ENCODE data around the gene YWHAB.
"Not testable (repeated sequence)": the region's sequence is repeated elsewhere in the genome, so short reads cannot be mapped to it uniquely, and the experiment has no call there.

Gene YWHAB

GRCh38 chr20:44885392-44886265 is at the start of gene YWHAB:
TSS of gene YWHAB (plus strand) at chr20:44885705. CDS start at chr20:44901534, 15,829 bp downstream.
- DNase-seq (ENCODE audit: low read depth in 2 of 2) = peak; percentile 93 to 95

- DNase-seq (ENCODE audit: low read depth in 2 of 2) = no peak
Observed at GRCh38 chr20:44836601-44837120, 48.8 kb upstream of the YWHAB start.

GRCh38 chr20:44837946-44838345 is 47.6 kb upstream of the YWHAB start:
- no peak for DNase-seq (ENCODE audit: low read depth in 2 of 2)

- DNase-seq (ENCODE audit: low read depth in 2 of 2) = no peak
Observed at GRCh38 chr20:44838521-44838920, 47.0 kb upstream of the YWHAB start.

- no peak for DNase-seq (ENCODE audit: low read depth in 2 of 2)
Observed at GRCh38 chr20:44839481-44839880, 46.0 kb upstream of the YWHAB start.

GRCh38 chr20:44840826-44841225 is 44.7 kb upstream of the YWHAB start:
- no peak for DNase-seq (ENCODE audit: low read depth in 2 of 2)

GRCh38 chr20:44841955-44842354 is 43.5 kb upstream of the YWHAB start:
- no peak for DNase-seq (ENCODE audit: low read depth in 2 of 2)

- DNase-seq (ENCODE audit: low read depth in 2 of 2) = no peak
Observed at GRCh38 chr20:44843876-44844275, 41.6 kb upstream of the YWHAB start.

GRCh38 chr20:44848254-44849015 is 37.1 kb upstream of the YWHAB start:
- no peak for DNase-seq (ENCODE audit: low read depth in 2 of 2)

GRCh38 chr20:44849703-44850102 is 35.8 kb upstream of the YWHAB start:
- no peak for DNase-seq (ENCODE audit: low read depth in 2 of 2)

- no peak for DNase-seq (ENCODE audit: low read depth in 2 of 2)
Observed at GRCh38 chr20:44850272-44850671, 35.2 kb upstream of the YWHAB start.

- no peak for DNase-seq (ENCODE audit: low read depth in 2 of 2)
Observed at GRCh38 chr20:44850837-44851236, 34.7 kb upstream of the YWHAB start.

GRCh38 chr20:44851545-44851944 is 34.0 kb upstream of the YWHAB start:
- no peak for DNase-seq (ENCODE audit: low read depth in 2 of 2)

GRCh38 chr20:44856442-44856841 is 29.1 kb upstream of the YWHAB start:
- DNase-seq (ENCODE audit: low read depth in 2 of 2) = no peak

- DNase-seq (ENCODE audit: low read depth in 2 of 2) = no peak
Observed at GRCh38 chr20:44856856-44857448, 28.6 kb upstream of the YWHAB start.

- DNase-seq (ENCODE audit: low read depth in 2 of 2) = no peak
Observed at GRCh38 chr20:44858606-44859360, 26.7 kb upstream of the YWHAB start.

- no peak for DNase-seq (ENCODE audit: low read depth in 2 of 2)
Observed at GRCh38 chr20:44861531-44862006, 23.9 kb upstream of the YWHAB start.

GRCh38 chr20:44862286-44862685 is 23.2 kb upstream of the YWHAB start:
- no peak for DNase-seq (ENCODE audit: low read depth in 2 of 2)

- DNase-seq (ENCODE audit: low read depth in 2 of 2) = not testable (repeated sequence)
Observed at GRCh38 chr20:44863365-44864084, 22.0 kb upstream of the YWHAB start.

- DNase-seq (ENCODE audit: low read depth in 2 of 2) = not testable (repeated sequence)
Observed at GRCh38 chr20:44864493-44864892, 21.0 kb upstream of the YWHAB start.
